AG04449 (cell line): ENCODE results near the gene PSMC6.

Experiments used
- CTCF ChIA-PET: fragments of 350-600 bp; formaldehyde crosslinking; extraction: SDS; loops from one replicate; lab custom pipeline; 2021; ENCODE audit warnings: antibody characterized with exemption; lab: Yijun Ruan, JAX
- POLR2A ChIA-PET: fragments of 400-600, 350-600 bp; formaldehyde crosslinking; extraction: SDS; loops from one replicate; lab custom pipeline; 2020; ENCODE audit warnings: antibody characterized with exemption, inconsistent platforms; lab: Yijun Ruan, JAX
- DNase-seq: peaks from one replicate; pipeline ENCODE4 v3.0.0-alpha.2; 2010; ENCODE audit warnings: low read depth, low spot score
- H3K4me3 ChIP-seq: 2 replicates; pipeline ENCODE4 v1.5.1; 2011; ENCODE audit warnings: low read depth, mild to moderate bottlenecking, control low read depth, low read length
- TF ChIP-seq, protein P1 (sequence below): IDR thresholded peaks from one replicate; pipeline ENCODE4 v1.5.1; 2011; ENCODE audit warnings: mild to moderate bottlenecking, moderate library complexity, low read length, control low read depth, inconsistent platforms; ENCODE audit not compliant: insufficient read depth; ENCODE audit errors: missing control alignments

PSMC6 gene

DNA sequence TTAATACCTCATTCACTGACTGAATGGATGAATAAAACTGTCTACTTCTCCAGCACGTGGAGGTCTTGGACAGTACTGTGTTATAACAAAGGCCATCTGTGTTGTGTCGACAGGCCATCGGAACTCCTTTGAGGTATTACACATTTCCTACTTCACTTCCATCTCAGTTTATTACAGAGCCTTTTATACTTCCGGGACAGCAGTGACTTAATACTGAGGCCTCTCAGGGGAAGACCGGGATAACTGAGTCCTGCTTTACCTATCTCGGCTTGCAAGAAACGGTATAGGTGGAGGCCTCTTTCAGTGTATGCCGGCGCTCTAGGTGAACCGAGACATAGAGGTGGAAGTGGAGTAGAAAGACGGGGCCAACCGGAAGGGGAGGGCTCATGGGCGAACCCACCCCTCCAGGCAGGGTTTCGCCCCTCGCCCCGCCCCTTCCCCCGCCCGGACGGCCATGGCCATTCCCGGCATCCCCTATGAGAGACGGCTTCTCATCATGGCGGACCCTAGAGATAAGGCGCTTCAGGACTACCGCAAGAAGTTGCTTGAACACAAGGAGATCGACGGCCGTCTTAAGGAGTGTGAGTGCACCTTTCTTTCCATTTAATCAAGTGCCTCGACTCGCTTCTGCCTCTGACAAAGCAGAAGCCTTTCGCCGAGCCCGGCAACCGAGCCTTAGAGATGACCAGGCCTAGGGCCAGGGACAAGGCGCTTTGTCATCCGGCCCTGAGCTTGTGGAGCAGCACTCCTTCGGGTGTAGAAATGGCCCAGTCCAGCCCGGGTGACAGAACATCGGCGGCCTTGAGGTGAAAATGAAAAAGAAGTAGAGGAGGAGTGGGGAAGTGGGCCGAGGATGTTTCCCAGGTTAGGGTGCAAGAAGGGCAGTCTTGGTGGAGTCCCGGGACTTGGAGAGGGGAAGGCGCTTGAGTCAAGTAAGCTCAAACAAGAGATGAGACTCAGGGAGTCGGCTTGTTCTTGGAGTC, at the start of gene PSMC6:
Gene PSMC6 (plus strand): TSS at position 477 of the 983 bp plus-strand sequence. CDS start 20 bp downstream, at position 497.
- DNase-seq: no peak
- peak within 1 kb of the TSS; percentile 87 for H3K4me3 ChIP-seq
- TF ChIP-seq, protein P1, sequence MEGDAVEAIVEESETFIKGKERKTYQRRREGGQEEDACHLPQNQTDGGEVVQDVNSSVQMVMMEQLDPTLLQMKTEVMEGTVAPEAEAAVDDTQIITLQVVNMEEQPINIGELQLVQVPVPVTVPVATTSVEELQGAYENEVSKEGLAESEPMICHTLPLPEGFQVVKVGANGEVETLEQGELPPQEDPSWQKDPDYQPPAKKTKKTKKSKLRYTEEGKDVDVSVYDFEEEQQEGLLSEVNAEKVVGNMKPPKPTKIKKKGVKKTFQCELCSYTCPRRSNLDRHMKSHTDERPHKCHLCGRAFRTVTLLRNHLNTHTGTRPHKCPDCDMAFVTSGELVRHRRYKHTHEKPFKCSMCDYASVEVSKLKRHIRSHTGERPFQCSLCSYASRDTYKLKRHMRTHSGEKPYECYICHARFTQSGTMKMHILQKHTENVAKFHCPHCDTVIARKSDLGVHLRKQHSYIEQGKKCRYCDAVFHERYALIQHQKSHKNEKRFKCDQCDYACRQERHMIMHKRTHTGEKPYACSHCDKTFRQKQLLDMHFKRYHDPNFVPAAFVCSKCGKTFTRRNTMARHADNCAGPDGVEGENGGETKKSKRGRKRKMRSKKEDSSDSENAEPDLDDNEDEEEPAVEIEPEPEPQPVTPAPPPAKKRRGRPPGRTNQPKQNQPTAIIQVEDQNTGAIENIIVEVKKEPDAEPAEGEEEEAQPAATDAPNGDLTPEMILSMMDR: no peak
- ChIA-PET CTCF (no interaction called here), POLR2A (interaction anchor here (0.7 kb wide), 1 partner anchor 11 kb away, joined by 3 read pairs; no protein-coding TSS in a partner anchor)

DNA sequence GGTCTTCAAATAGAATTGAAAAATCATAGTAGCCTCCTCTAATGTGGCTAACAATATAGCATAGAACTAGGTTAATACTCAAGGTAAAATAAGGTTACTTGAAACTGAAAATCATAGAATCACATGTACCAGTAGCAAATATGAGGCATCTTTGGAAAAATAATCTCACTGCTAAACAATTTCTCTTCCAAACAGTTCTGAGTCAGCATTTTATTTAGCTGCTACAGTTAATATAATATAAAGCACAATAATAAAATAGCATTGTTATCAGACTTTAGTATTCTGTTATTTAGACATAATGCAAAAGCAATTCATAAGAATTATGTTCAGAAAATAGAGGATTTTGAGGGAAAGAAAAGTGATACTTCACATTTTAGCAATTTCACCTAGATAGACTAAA, 46.7 kb upstream of the PSMC6 start:
- POLR2A ChIA-PET: no interaction called here
- H3K4me3 ChIP-seq: no peak overlapping the region
- TF ChIP-seq, protein P1: no peak
- CTCF ChIA-PET: no interaction called here
- no peak for DNase-seq

DNA sequence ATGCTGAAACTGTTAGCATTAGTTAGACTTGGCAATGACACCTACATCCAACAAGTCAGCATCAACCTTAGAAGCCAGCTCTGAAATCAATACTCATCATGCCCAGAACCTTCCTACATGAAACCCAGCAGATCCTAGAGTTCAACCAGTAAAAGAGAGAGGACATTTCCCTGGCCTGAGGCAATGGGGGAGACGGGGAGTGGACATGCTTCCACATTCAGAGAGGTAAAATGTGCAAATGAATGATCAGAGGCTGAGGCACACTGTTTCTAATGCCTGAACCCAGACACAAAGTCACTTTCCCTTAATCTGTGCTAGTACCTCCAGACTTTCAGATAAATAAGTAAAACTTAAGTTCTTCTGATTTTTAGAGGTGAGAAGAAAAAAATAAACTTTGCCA, 46.2 kb upstream of the PSMC6 start:
- no peak overlapping the region for H3K4me3 ChIP-seq
- CTCF ChIA-PET: no interaction called here
- DNase-seq: no peak
- TF ChIP-seq, protein P1: no peak
- POLR2A ChIA-PET: no interaction called here

DNA sequence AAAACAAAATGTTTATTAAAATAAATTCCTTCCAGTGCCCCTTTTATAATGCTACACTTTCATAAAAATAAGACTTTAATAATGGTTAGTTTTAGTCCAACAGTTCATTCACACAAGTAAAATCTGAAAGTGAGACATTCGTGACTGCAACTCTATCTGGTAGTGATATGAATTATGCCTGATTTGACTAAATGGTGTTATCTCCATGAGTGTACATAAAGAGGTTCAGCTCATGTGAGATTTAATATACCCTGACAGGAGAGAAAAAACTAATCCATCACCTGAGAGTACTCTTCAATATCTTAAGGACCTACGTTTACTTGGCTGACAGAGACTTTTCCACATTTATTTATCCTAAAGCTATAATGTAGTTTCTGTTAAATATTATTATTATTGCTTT, 45.7 kb upstream of the PSMC6 start:
- no peak for DNase-seq
- H3K4me3 ChIP-seq: no peak overlapping the region
- ChIA-PET POLR2A (no interaction called here), CTCF (no interaction called here)
- TF ChIP-seq, protein P1: no peak

DNA sequence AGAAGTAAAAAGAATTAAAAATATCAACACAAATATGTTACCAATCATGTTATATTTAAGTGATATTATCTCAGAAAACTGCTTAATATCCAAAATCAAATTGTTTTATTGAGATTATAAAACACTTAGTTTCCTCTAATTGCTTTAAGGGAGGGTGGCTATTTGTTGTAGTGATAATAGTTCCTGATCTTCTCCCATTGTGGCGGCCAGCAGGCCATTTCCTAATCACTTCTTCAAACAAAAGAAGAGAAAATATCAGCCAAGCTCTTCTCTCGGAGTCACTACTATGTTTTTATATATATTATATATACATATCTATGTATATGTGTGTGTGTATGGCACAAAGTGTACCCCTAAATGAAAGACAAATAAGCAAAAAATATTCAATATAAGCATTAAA, 43.1 kb upstream of the PSMC6 start:
- CTCF ChIA-PET: no interaction called here
- no peak for DNase-seq
- POLR2A ChIA-PET: no interaction called here
- TF ChIP-seq, protein P1: no peak
- H3K4me3 ChIP-seq: no peak overlapping the region

DNA sequence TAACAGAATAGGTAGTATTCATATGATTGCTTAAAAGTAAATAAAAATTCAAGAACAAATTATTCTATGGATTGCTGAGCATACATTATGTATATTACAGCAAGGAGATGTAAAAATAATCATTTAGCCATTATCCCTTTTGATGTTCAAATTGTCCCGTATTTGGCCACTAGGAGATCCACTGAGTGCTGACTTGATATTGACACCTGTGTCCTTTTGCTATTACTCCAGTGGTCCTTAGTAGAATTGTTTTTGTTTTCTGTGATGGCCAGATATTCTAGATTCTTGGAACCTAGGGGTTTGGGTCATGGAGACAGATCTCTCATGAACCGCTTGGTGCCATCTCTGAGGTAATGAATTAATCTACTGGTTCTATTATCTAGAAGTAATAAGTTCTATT, 28.4 kb upstream of the PSMC6 start:
- no peak for DNase-seq
- H3K4me3 ChIP-seq: no peak overlapping the region
- CTCF ChIA-PET: interaction anchor here (1.5 kb wide), 1 partner anchor 11 kb away, joined by 4 read pairs; no protein-coding TSS in a partner anchor
- POLR2A ChIA-PET: no interaction called here
- TF ChIP-seq, protein P1: peak; percentile 11
